KBM-7 (cell line): ENCODE results near the gene STAC.
A peak's percentile ranks its signal among the peaks of the same experiment; 100 is the strongest.
"Not testable (repeated sequence)": the region's sequence is repeated elsewhere in the genome, so short reads cannot be mapped to it uniquely, and the experiment has no call there.

Source experiments
- DNase-seq: peaks from one replicate; pipeline ENCODE4 v3.0.0-alpha.2; 2015
- in situ Hi-C: fragments of 300-500 bp; cut with MboI; formaldehyde crosslinking; loops from 2 replicates; pipeline ENCODE4 v1.14.3; 2020; ENCODE audit warnings: low sequenced_read_pairs, low pct_unique_long_range_greater_than_20kb, mixed read lengths

The STAC gene

GRCh38 chr3:36557021-36557707, 176.9 kb downstream of the STAC start:
- in situ Hi-C loops, result no loop called here
- DNase-seq, result no peak

GRCh38 chr3:36557708-36558421, 177.6 kb downstream of the STAC start:
- in situ Hi-C loops, result no loop called here
- DNase-seq, result no peak

- in situ Hi-C loops, result no loop called here
- no peak for DNase-seq
These were observed 178.7 kb downstream of the STAC start for GRCh38 chr3:36558961-36559360.

- in situ Hi-C loops, result no loop called here
These were observed 180.4 kb downstream of the STAC start for GRCh38 chr3:36560685-36561084.

GRCh38 chr3:36561601-36562000, 181.3 kb downstream of the STAC start:
- in situ Hi-C loops, result no loop called here
- DNase-seq, result no peak

More at GRCh38 chr3:36560685-36561084, 180.4 kb downstream of the STAC start:
- DNase-seq, result no peak

- in situ Hi-C loops, result no loop called here
- no peak for DNase-seq
These were observed 182.6 kb downstream of the STAC start for GRCh38 chr3:36562945-36563344.

- in situ Hi-C loops, result no loop called here
- no peak for DNase-seq
These were observed 194.9 kb downstream of the STAC start for GRCh38 chr3:36575241-36575640.

- peak; percentile 8 for DNase-seq
These were observed 198.1 kb downstream of the STAC start for GRCh38 chr3:36578418-36578817.

GRCh38 chr3:36579746-36580145, 199.4 kb downstream of the STAC start:
- in situ Hi-C loops, result no loop called here
- DNase-seq, result no peak

More at GRCh38 chr3:36578418-36578817, 198.1 kb downstream of the STAC start:
- in situ Hi-C loops, result not testable (repeated sequence)

GRCh38 chr3:36580716-36581115, 200.4 kb downstream of the STAC start:
- in situ Hi-C loops, result no loop called here
- DNase-seq, result no peak

GRCh38 chr3:36591959-36592358, 211.7 kb downstream of the STAC start:
- in situ Hi-C loops, result no loop called here
- DNase-seq, result no peak

GRCh38 chr3:36595511-36595910, 215.2 kb downstream of the STAC start:
- DNase-seq, result no peak
- in situ Hi-C loops, result no loop called here

GRCh38 chr3:36596419-36596818, 216.1 kb downstream of the STAC start:
- DNase-seq, result no peak
- in situ Hi-C loops, result no loop called here

GRCh38 chr3:36597422-36597821, 217.1 kb downstream of the STAC start:
- DNase-seq, result no peak

More at GRCh38 chr3:36597422-36597821, 217.1 kb downstream of the STAC start:
- in situ Hi-C loops, result no loop called here
